HG03521 (cell line): ENCODE results near the gene LTBR.
"Not testable (repeated sequence)": the region's sequence is repeated elsewhere in the genome, so short reads cannot be mapped to it uniquely, and the experiment has no call there.

Experiments used
- ATAC-seq: cut with Tn5 transposase; IDR thresholded peaks from one replicate; pipeline ENCODE4 v1.9.1; 2021; ENCODE audit warnings: mild to moderate bottlenecking, moderate library complexity; ENCODE audit not compliant: unreplicated experiment

LTBR gene

GRCh38 chr12:6423267-6424007 lies 39.5 kb downstream of the LTBR start:
- ATAC-seq, result no peak

- no peak for ATAC-seq
Measured at GRCh38 chr12:6424008-6424347, 40.0 kb downstream of the LTBR start.

DNA sequence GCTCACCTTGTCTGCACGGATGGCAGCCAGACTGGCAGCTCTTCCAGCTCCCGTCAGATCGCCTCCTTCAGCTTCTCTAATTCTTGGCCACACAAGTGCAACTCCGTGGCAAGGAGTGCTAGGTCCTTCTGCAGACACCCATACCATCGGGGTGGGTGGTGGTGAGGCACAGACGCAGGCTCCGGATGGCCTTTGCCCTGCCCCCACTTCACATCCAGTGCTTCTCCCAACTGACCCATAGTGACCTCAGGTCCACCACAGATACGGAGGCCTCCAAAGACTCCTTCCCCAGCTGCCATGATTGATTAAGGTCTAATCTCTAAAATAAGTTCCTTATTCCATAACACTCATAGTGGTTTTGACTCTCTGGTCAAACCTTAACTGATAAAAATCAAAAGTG lies 40.9 kb downstream of the LTBR start:
- ATAC-seq, result no peak

DNA sequence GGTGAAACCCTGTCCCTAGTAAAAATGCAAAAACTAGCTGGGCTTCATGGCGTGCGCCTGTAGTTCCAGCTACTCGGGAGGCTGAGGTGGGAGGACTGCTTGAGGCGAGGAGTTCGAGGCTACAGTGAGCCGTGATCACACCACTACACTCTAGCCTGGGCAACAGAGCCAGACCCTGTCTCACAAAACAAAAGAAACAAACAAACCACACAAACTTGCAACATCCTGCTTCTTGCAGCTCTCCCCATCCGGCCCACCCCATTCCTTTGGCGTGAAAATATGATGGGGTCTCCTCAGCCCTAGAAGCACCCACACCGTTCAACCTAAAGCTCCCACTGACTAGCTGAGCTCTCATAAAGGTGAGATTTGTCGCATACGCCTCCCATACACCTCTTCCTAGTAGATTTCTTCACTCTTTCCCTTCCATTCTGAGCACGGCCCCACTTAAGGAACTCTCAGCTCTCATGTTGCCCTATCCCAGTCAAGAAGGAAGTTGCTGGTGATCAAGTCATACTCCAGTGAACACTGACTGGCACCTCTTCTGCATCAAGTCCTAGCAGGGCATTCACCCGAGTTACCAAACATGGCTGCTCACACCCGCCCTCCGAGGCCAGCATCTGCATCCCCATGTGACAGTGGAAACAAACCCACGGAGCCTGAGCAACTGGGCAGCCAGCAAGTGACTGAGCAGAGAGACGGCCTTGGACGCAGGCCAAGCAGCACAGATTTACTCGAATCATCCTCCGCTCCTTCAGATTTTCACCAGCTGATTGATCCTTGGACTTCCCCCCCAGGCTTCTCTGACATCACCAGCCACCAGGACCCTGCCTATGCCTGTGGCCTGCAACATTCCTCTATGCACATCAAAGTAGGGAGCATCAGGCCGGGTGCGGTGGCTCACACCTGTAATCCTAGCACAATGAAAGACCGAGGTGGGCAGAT lies 41.9 kb downstream of the LTBR start:
- ATAC-seq, result no peak

GRCh38 chr12:6426882-6427671 lies 43.1 kb downstream of the LTBR start:
- peak; percentile 48 for ATAC-seq

GRCh38 chr12:6427796-6428195 lies 43.8 kb downstream of the LTBR start:
- ATAC-seq, result not testable (repeated sequence)

DNA sequence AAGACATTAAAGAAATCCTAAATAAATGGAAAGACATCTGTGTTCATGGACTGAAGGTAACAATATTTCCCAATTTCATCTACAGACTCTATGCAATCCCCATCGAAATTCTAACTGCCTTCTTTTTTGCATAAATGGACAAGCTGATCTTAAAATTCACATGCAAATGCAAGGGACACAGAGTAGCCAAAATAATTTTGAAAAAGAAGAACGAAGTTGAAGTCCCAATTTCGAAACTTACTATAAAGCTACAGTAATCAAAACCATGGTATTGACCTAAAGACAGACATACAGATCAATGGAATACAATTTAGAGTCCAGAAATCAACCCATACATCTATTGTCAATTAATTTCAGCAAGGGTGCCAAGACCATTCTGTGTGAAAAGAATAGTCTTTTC lies 44.4 kb downstream of the LTBR start:
- no peak for ATAC-seq

DNA sequence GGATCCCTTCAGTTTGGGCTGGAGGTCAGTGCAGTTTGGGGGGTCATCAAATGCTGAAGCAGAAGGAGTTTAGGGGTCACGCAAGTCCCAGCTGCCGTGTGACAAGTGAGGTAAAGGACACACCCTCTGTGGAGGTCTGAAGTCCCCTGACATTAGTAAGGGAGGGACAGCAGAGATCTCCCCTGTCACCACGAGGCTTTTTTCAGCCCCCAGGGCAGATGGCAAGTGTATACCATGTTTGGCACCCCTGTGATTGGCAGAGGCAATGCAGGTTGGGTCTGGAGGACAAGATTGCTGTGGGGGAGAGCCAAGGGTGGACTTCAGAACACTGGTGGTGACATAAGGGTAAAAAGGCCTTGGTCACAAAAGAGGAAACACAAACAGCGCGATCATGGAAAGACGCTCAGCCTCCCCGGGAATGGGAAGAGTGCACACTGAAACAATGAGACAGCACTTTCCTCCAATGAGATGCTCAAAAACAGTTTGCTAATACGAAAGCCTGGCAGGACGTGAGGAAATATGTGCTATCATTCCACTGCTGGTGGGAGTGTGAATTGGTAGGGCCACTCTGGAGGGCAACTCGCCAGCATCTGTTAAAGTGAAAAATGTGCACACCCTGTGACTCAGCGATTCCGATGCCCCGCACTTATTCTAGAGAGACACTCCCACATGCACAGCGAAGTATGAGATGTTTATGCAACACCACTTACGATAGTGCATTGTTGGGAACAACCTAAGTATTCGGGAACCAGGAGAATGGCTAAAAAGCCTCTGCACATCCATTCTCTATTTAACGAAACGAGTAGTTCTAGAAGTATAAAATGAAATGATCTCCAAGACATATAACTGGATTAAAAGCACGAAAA lies 46.4 kb downstream of the LTBR start:
- no peak for ATAC-seq

- ATAC-seq, result no peak
Measured at GRCh38 chr12:6432991-6433390, 49.0 kb downstream of the LTBR start.

GRCh38 chr12:6434205-6435140 lies 50.5 kb downstream of the LTBR start:
- no peak for ATAC-seq

GRCh38 chr12:6435961-6436715 lies 52.2 kb downstream of the LTBR start:
- no peak for ATAC-seq

- no peak for ATAC-seq
Measured at GRCh38 chr12:6437586-6437985, 53.6 kb downstream of the LTBR start.

DNA sequence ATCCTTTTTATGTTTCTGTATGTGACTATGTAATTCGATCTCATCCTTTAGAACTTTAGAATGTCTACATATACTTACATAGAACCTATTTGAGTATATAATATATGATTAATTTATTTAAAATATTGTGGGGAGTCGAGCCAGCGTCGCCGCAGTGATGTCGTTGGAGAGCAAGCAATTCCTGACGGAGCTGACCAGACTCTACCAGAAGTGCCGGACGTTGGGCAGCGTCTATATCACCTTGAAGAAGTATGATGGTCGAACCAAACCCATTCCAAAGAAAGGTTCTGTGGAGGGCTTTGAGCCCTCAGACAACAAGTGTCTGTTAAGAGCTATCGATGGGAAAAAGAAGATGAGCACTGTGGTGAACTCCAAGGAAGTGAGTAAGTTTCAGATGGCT lies 54.4 kb downstream of the LTBR start:
- no peak for ATAC-seq

DNA sequence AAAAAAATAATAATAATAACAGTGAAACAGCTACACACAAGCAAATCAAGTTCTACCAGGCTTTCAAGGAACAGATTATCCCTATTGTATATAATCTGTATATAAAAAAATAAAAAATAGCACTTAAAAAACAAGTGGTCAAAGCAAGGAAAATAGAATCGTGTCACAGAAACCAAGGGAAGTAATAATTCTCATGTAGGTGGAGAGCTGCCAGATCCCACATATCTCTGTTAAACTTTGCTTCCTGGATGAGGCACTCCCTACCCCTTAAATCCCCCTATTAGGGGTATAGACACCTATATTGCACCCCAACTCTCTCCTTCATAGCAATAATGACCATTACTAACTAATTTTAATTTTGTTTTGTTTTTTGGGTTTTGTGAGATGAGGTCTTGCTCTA lies 56.4 kb downstream of the LTBR start:
- no peak for ATAC-seq
